DOHH2 (cell line): ENCODE data around the gene MDGA2.

Experiments used
- H3F3A ChIP-seq: fragments of 200-600 bp; sonication (generic), shearing (Covaris generic); 2 replicates; pipeline ENCODE4 v1.6.0; 2016; ENCODE audit warnings: antibody characterized with exemption, mild to moderate bottlenecking; ENCODE audit not compliant: control insufficient read depth, insufficient read depth
- H3K27ac ChIP-seq: fragments of 200-600 bp; sonication (generic); 2 replicates; pipeline ENCODE4 v1.5.1; 2014; ENCODE audit warnings: low read depth, mild to moderate bottlenecking, low read length, moderate library complexity
- H3K27me3 ChIP-seq: fragments of 200-600 bp; sonication (generic); 2 replicates; pipeline ENCODE4 v1.6.1; 2014; ENCODE audit warnings: mild to moderate bottlenecking, low read length, mixed read lengths; ENCODE audit not compliant: control insufficient read depth
- H3K36me3 ChIP-seq: fragments of 200-600 bp; sonication (generic); 2 replicates; pipeline ENCODE4 v1.6.1; 2014; ENCODE audit warnings: mild to moderate bottlenecking, low read length, moderate library complexity, mixed read lengths; ENCODE audit not compliant: control insufficient read depth
- H3K4me1 ChIP-seq: fragments of 200-600 bp; sonication (generic); 2 replicates; pipeline ENCODE4 v1.6.1; 2014; ENCODE audit warnings: mild to moderate bottlenecking, low read length, mixed read lengths; ENCODE audit not compliant: control insufficient read depth
- H3K4me2 ChIP-seq: fragments of 200-600 bp; sonication (generic); 2 replicates; pipeline ENCODE4 v1.6.0; 2014; ENCODE audit warnings: mild to moderate bottlenecking, low read length, moderate library complexity
- H3K4me3 ChIP-seq: fragments of 200-600 bp; sonication (generic); 2 replicates; pipeline ENCODE4 v1.5.1; 2014; ENCODE audit warnings: mild to moderate bottlenecking, low read length, mixed read lengths
- H3K79me2 ChIP-seq: fragments of 200-600 bp; sonication (generic); 2 replicates; pipeline ENCODE4 v1.6.1; 2014; ENCODE audit warnings: mild to moderate bottlenecking, low read length, mixed read lengths; ENCODE audit not compliant: control insufficient read depth
- H3K9me2 ChIP-seq: fragments of 200-600 bp; sonication (generic); replicated peaks from 2 replicates; pipeline ENCODE4 v1.6.1; 2014; ENCODE audit warnings: mild to moderate bottlenecking, low read length, mixed read lengths; ENCODE audit not compliant: control insufficient read depth
- H3K9me3 ChIP-seq: fragments of 200-600 bp; sonication (generic); 2 replicates; pipeline ENCODE4 v1.6.1; 2014; ENCODE audit warnings: antibody characterized with exemption, low read length, mixed read lengths; ENCODE audit not compliant: control insufficient read depth, insufficient read depth
- H4K20me1 ChIP-seq: fragments of 200-600 bp; sonication (generic); 2 replicates; pipeline ENCODE4 v1.6.0; 2014; ENCODE audit warnings: low read depth, mild to moderate bottlenecking, antibody characterized with exemption, low read length, moderate library complexity; ENCODE audit not compliant: control insufficient read depth, insufficient read depth
- CTCF ChIP-seq: fragments of 200-600 bp; sonication (generic); IDR thresholded peaks from one replicate; pipeline ENCODE4 v1.5.1; 2014; ENCODE audit warnings: antibody characterized with exemption, mild to moderate bottlenecking, low read depth, low read length; ENCODE audit not compliant: poor library complexity, severe bottlenecking
- EZH2phosphoT487 ChIP-seq: fragments of 200-600 bp; sonication (generic); IDR thresholded peaks from 2 replicates; pipeline ENCODE4 v1.6.1; 2017; ENCODE audit warnings: borderline replicate concordance, mild to moderate bottlenecking, antibody characterized with exemption, low read length, moderate library complexity, mixed read lengths

MDGA2 gene

DNA sequence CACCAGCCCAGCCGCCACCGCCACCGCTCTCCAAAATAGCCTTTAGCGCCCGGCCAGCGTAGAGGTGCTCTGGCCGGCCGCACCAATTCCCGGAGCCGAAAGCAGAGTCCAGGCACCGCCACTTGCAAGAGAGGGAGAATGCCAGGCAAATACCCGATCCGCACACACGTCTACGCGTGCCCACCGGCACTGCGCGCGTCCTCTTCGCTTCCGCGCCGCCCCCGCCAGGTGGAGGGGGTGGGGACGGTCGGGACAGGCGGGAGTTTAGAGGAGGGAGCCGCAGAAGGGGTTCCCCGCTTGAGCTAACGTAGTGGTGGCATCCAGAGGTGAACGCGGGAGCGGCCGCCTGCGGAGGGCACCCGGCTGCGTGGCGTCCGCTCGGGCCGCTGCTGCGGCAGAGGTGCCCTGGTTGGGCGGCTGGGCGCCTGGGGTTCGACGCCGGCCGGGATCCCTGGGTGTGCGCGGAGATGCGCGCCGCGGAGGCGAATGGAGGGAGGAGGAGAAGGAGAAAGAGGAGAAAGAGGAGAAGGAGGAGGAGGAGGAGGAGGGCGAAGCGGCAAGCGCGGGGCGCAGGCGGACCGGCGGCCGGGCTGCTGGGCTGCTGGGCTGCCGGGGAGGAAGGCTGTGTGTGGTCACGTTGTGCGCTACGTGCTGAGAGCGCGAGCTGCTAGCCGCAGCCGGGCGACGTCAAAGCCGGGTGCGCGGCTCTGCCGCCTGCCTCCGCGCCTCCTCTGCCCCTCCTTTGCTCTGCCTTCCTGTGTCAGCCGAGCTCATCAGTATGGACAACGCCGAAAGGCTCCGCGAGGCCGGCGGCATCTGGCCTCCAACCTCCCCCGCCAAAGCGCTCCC lies at the start of gene MDGA2:
TSS of gene MDGA2 (minus strand) at position 140 of the 849 bp plus-strand sequence.
- H3K36me3 ChIP-seq = no peaks in the 10 kb centered on the region
- no peaks in the 10 kb centered on the region for H3F3A ChIP-seq
- no peaks in the 10 kb centered on the region for H3K9me2 ChIP-seq
- no peaks in the 10 kb centered on the region for H3K79me2 ChIP-seq
- H3K4me3 ChIP-seq = no peak within 1 kb of the TSS
- H3K27ac ChIP-seq = no peak within 1 kb of the TSS
- H3K4me2 ChIP-seq = no peak within 1 kb of the TSS
- H4K20me1 ChIP-seq = no peaks in the 10 kb centered on the region
- no peaks in the 10 kb centered on the region for H3K4me1 ChIP-seq
- H3K27me3 ChIP-seq = no peaks in the 10 kb centered on the region
- TF ChIP-seq EZH2phosphoT487 (no peak), CTCF (no peak)
- peaks cover 3% of the 10 kb centered on the region for H3K9me3 ChIP-seq

DNA sequence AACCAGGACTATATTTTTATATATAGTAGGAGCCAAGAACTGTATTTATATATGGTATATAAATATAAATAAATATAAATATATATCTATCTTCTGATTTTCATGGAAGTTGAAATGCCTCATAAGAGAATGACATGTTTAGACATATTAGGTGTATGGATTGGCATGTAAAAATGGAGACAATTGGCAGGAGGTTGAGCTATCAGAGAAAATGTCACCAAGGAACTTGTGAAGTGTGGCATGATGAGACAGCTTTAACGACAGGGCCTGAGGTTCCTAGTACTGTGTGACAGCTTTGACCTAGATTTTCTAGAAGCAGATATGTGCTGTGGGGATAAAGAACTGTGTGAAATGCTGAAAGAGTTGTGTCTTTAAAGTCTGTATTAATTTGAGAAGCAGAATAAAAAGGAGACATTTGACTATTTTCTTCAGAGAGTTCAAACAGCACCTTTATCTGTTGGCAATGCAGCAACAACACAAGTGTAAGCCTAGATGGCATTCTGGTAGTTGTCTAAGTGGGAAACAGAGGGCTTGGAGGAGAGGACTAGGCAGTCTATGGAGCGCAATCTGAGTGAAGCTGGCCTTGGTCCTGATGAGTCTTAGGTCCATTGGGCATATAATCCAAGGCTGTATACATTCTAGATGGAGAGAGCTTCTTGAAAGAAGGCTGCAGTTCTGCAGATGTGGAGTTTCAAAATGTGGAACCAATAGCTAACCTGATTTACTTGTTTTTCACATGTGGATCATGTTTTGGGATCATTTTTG lies 47.7 kb upstream of the MDGA2 start:
- H4K20me1 ChIP-seq = no peaks in the 10 kb centered on the region
- no peaks in the 10 kb centered on the region for H3K9me2 ChIP-seq
- no peak overlapping the region for H3K4me2 ChIP-seq
- no peaks in the 10 kb centered on the region for H3F3A ChIP-seq
- no peaks in the 10 kb centered on the region for H3K9me3 ChIP-seq
- TF ChIP-seq EZH2phosphoT487 = no peak
- no peak for TF ChIP-seq CTCF
- H3K27ac ChIP-seq = no peak overlapping the region
- no peak overlapping the region for H3K4me3 ChIP-seq
- H3K79me2 ChIP-seq = no peaks in the 10 kb centered on the region
- no peaks in the 10 kb centered on the region for H3K4me1 ChIP-seq
- no peaks in the 10 kb centered on the region for H3K36me3 ChIP-seq
- H3K27me3 ChIP-seq = no peaks in the 10 kb centered on the region

DNA sequence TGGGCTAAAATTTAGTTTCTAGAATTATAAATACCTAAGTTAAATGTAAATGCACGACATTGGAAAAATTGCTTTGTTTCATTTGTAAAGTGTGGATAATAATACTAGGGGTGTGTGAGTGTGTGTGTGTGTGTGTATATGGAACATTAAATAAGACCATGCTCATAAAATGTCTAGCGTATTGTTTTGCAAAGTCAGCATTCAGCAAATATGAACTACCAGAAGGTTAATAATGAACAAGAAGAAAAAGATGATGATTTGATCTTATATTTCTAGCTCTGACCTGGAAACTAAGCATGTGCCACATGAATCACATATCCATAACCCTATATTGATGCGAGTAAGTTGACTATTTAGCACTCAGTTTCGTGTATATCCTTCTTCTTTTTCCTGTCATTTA lies 44.9 kb upstream of the MDGA2 start:
- Histone ChIP-seq H3K4me2 (no peak overlapping the region), H3K36me3 (no peaks in the 10 kb centered on the region), H3K9me3 (no peaks in the 10 kb centered on the region), H3K4me3 (no peak overlapping the region), H3K27me3 (no peaks in the 10 kb centered on the region), H3K79me2 (no peaks in the 10 kb centered on the region), H3K4me1 (no peaks in the 10 kb centered on the region), H3K27ac (no peak overlapping the region), H4K20me1 (no peaks in the 10 kb centered on the region), H3K9me2 (no peaks in the 10 kb centered on the region), H3F3A (no peaks in the 10 kb centered on the region)
- TF ChIP-seq CTCF (no peak), EZH2phosphoT487 (no peak)
